ENCODE measurements around the gene MEGF11.

Gene MEGF11

GRCh38 chr15:66215811-66216210, 37.7 kb downstream of the MEGF11 start:
- DNase-seq (ENCODE audit: low spot score): no peak

- DNase-seq (ENCODE audit: low spot score): no peak
Observed at GRCh38 chr15:66214246-66214645, 39.3 kb downstream of the MEGF11 start.

- no peak for DNase-seq (ENCODE audit: low spot score)
Observed at GRCh38 chr15:66212563-66212921, 41.0 kb downstream of the MEGF11 start.

- DNase-seq (ENCODE audit: low spot score): no peak
Observed at GRCh38 chr15:66211670-66212562, 41.6 kb downstream of the MEGF11 start.

GRCh38 chr15:66210684-66211083, 42.9 kb downstream of the MEGF11 start:
- no peak for DNase-seq (ENCODE audit: low spot score)

- DNase-seq (ENCODE audit: low spot score): no peak
Observed at GRCh38 chr15:66198757-66199156, 54.8 kb downstream of the MEGF11 start.

- no peak for DNase-seq (ENCODE audit: low spot score)
Observed at GRCh38 chr15:66196602-66197001, 56.9 kb downstream of the MEGF11 start.

- DNase-seq (ENCODE audit: low spot score): no peak
Observed at GRCh38 chr15:66195621-66196230, 57.8 kb downstream of the MEGF11 start.

GRCh38 chr15:66193066-66193465, 60.5 kb downstream of the MEGF11 start:
- no peak for DNase-seq (ENCODE audit: low spot score)

GRCh38 chr15:66190746-66191145, 62.8 kb downstream of the MEGF11 start:
- DNase-seq (ENCODE audit: low spot score): no peak

- DNase-seq (ENCODE audit: low spot score): no peak
Observed at GRCh38 chr15:66189291-66189690, 64.3 kb downstream of the MEGF11 start.

GRCh38 chr15:66188464-66188863, 65.1 kb downstream of the MEGF11 start:
- peak; percentile 60 for DNase-seq (ENCODE audit: low spot score)

- DNase-seq (ENCODE audit: low spot score): no peak
Observed at GRCh38 chr15:66187271-66187670, 66.3 kb downstream of the MEGF11 start.

- no peak for DNase-seq (ENCODE audit: low spot score)
Observed at GRCh38 chr15:66186049-66186825, 67.3 kb downstream of the MEGF11 start.

GRCh38 chr15:66184936-66185790, 68.4 kb downstream of the MEGF11 start:
- DNase-seq (ENCODE audit: low spot score): no peak

- no peak for DNase-seq (ENCODE audit: low spot score)
Observed at GRCh38 chr15:66184492-66184891, 69.1 kb downstream of the MEGF11 start.

- no peak for DNase-seq (ENCODE audit: low spot score)
Observed at GRCh38 chr15:66180531-66181097, 72.9 kb downstream of the MEGF11 start.

GRCh38 chr15:66178531-66178910, 75.0 kb downstream of the MEGF11 start:
- DNase-seq (ENCODE audit: low spot score): no peak

- DNase-seq (ENCODE audit: low spot score): no peak
Observed at GRCh38 chr15:66172324-66172980, 81.1 kb downstream of the MEGF11 start.

GRCh38 chr15:66171841-66172240, 81.7 kb downstream of the MEGF11 start:
- DNase-seq (ENCODE audit: low spot score): no peak

GRCh38 chr15:66170716-66171115, 82.8 kb downstream of the MEGF11 start:
- DNase-seq (ENCODE audit: low spot score): no peak
